HG03039 (cell line): ENCODE measurements around the gene TGFA.

Experiments used
- ATAC-seq: cut with Tn5 transposase; IDR thresholded peaks from one replicate; pipeline ENCODE4 v1.9.1; 2021; ENCODE audit warnings: mild to moderate bottlenecking, moderate library complexity; ENCODE audit not compliant: unreplicated experiment

Gene TGFA

DNA sequence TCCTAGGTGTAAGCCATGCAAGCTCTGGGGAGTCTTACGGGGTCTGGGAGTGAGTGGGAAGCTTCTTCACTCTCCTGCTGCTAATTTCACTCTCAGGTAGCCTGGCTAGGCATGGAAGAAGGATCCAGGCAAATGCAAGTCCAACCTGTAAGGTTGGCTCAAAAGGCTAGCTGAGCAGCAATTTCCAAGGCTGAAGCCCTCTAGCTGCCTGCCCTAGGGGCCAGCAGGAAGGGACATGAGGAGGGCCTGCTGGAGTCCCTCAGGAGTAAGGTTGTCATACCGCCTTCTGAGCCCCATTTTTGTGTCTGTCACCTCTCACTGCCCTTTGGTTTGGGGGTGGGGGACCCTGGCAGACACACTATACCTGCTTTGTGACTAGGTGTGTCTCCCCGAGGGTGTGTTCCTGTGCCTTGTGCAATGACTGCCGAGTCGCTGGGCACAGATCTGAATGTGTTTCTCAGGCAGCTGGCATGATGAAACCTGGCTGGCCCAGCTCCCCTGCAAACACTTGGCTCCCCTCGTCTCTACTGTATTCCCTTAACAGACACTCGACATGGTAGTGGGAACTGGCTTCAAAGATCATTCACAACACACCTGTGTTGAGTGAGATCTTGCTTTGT is 127.8 kb downstream of the TGFA start:
- no peak for ATAC-seq

DNA sequence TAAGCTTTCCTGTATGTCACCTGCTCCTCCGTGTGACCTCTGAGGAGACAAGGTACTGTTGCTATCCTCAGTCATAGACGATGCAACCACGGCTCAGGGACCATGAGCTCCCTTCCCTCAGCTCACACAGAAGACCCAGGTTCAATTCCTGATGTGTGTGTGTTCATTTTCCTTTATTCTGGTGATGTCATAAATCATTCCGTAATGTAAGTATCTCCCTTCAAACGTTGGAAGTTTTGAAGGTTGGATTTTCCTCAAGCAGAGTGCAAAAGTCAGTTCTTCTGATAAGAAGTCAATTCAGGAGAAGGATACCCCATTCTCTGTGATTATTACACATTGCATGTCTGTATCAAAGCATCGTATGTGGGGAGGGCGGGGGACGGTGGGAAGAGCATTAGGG is 132.9 kb downstream of the TGFA start:
- ATAC-seq: no peak

DNA sequence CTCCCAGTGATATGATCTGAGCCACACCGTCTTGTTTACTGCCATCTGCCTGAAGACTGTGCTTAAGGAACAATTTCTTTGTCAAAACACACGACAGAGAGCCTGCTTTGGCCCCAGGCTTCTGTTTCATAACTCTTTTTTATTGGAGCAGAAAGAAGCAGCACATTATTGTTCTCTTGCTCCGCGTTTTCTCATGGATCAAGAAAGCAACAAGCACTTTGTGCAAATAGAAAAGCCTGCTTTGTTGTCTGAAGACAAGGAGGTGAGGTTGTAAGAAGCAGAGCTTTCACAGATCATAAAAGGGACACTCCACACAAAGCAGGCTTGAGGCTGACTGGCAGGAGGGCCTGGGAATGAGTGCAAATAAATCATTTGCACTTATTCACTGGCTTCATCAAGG is 133.5 kb downstream of the TGFA start:
- ATAC-seq: no peak

DNA sequence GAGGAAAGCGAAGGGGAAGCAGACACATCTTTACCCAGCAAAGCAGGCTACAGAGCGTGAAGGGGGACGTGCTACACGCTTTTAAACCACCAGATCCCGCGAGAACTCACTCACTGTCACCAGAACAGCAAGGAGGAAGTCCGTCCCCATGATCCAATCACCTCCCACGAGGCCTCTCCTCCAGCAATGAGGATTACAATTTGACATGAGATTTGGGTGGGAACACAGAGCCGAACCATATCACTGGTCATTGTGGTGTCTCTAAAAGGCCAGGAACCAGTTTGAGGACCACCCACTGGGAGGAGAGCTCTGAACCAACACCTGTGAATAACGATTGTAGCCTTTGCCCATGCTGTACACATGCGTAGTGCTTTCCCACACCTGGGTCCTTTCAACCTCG is 135.1 kb downstream of the TGFA start:
- no peak for ATAC-seq

DNA sequence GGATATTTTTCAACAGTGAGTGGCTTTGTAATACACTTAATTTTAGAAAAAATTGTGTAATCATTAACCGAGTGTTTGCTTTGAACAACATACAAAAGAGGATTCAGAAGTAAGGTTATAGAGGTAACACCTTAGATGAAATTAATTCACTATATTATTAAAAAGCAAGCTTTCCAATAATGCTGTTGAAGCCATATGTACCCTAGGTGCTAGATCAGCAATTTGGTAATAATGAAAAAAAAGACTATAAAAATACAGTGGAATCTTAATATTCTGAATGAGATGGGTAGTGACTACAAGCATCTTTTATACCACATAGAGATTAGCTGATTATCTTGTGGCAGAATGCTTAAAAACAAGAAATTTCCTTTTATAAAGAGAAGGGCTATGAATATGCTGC is 136.6 kb downstream of the TGFA start:
- ATAC-seq: no peak

DNA sequence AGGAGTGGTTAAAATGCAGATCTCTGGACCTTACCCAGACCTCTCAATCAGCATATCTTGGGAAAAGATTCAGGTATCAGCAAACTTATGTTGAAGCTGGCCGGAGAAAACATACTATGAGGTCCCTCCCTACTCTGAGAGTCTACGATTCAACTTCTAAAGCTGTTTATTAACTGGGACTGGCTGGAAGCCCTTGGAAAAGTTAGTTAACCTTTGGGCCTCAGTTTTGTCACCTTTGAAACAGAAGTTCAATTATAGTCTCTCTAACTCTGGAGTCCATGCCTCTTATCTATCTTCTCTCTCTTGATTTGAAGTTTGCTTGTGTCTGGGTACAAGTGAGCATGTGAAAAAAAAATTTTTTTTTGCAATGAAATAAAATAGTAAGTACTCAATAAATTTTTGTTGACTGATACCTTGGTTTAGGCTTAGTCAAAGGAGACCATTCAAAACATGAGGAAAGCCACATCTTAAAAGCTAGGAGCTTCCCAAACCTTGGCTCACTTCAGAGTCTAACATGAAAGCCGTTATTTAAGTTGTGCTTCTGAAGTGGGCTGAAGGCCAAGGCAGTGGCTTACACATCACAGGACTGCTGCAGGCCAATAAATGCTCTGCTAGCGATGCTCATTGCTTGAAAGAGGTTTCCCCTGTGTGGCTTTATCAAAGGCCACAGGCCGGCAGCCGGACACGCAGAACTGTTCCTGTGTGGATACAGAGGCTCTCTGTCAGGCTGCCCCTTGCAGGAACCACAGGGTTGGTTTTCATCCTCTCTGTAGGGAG is 141.1 kb downstream of the TGFA start:
- ATAC-seq: no peak

DNA sequence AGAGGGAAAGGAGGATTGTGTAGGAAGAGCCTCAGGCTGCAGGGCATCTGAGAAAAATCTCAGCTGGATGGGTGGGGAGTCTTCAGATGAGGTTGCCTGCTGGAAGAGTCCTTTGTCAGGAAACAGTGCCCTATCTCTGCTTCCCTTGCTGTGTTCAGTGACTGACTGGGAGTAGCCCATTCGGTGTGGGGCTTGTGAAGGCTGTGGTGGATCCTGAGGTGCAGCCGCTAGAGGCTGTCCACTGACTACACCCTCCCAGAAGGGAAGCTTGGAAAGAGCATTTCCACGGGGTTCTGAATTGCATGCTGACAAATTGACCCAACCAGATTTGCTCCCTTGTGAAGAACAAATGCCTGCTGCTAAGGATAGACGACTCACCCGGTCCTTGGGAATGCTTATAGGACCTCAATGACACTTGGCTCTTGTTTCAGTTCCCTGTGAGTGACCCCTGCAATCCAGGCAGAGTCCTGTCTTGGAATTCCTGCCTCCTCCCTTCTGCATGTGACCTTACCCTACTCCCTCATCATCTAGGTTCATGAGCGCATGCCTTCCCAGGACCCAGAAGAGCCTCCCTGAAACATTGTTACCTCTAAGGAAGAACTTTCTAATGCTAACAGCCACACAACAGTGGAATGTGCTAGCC is 142.0 kb downstream of the TGFA start:
- ATAC-seq: no peak

DNA sequence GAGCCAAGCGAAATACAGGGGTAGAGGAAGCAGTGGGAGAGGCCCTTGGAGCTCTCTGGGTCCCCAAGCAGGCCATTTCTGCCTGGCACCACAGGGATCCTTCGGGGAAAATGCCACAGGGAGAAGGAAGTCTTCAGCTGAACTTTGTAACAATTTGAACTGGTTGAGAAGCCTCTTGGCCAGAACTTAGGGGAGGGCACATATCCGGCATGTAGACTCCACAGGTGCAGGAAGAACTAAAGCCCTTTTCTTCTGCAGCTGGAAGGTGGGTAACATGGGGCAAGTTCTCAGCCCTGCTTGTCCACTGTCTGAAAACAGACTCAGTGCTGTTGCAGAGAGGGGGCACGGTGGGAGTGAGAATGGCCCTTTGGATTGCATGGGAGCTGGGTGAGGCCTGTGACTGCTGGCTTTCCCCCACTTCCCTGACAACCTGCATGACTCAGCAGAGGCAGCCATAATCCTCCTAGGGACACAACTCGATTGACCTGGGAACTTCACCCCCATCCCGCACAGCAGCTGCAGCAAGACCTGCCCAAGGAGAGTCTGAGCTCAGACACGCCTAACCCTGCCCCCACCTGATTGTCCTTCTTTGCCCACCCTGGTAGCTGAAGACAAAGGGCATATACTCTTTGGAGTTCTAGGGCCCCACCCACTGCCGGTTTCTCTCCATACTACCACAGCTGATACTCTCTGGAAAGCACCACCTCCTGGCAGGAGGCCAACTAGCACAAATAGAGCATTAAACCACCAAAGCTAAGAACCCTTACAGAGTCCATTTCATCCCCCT is 150.2 kb downstream of the TGFA start:
- ATAC-seq: no peak

DNA sequence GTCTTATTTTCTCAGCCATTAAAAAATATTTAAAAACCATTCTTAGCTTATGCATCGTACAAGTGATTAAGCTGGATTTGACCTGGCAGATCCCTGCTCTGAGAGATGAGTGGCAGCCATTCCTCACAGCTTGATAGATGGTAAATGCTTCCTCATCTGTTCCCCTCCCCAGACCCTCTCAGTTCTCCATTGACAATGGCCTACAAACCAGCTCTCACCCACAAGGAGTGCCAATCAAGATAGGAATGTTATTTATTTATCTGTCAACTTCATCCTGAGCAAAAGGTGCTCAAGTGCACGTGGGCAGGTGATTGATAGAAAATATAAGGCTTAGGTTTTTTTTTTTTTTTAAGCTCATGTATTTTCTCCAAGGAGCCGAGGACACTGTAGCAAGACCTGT is 153.1 kb downstream of the TGFA start:
- no peak for ATAC-seq

DNA sequence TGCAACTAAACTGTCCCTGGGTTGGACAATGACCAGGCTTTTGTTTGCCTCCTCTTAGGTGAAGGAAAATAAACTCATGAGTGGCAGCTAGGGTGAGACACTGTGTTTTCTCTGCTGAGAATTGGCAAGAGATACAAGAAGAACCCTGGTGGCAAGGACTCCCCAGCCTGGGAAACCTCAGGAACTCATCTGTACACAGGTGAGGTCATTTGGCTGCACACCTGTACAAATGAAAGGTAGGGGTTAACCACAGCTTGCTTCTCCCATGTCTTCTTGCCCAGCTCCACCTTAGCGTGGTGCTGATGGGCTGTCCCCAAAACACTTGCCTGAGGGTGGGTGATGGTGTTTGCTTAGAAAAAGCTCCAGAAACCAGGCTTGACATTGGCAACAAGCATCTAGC is 154.6 kb downstream of the TGFA start:
- no peak for ATAC-seq
